GM18519 (cell line): ENCODE measurements around the gene OR5T2.
"Not testable (repeated sequence)": the region's sequence is repeated elsewhere in the genome, so short reads cannot be mapped to it uniquely, and the experiment has no call there.

ENCODE experiments used
- ATAC-seq: cut with Tn5 transposase; IDR thresholded peaks from one replicate; pipeline ENCODE4 v1.9.1; 2021; ENCODE audit warnings: mild to moderate bottlenecking, moderate library complexity; ENCODE audit not compliant: unreplicated experiment, low FRiP score

The OR5T2 gene

GRCh38 chr11:56234155-56234554, at the start of gene OR5T2:
OR5T2 (minus strand) TSS chr11:56234255; CDS start chr11:56233062, 1,193 bp downstream.
- ATAC-seq, result no peak

- ATAC-seq, result no peak
These were observed 39.8 kb upstream of the OR5T2 start, which contains the start of gene OR5T1 for GRCh38 chr11:56273854-56274253. OR5T1 (plus strand) TSS chr11:56274154; CDS start chr11:56275639, 1,485 bp downstream.

GRCh38 chr11:56271092-56271491, 37.0 kb upstream of the OR5T2 start:
- no peak for ATAC-seq

GRCh38 chr11:56251954-56252353, 17.9 kb upstream of the OR5T2 start, which contains the start of gene OR5T3:
OR5T3 (plus strand) TSS chr11:56252254; CDS start chr11:56252254, 0 bp downstream.
- no peak for ATAC-seq

GRCh38 chr11:56219735-56220134, 14.3 kb downstream of the OR5T2 start:
- ATAC-seq, result not testable (repeated sequence)

- ATAC-seq, result no peak
These were observed 19.5 kb downstream of the OR5T2 start for GRCh38 chr11:56214537-56214936.

GRCh38 chr11:56207790-56208189, 26.3 kb downstream of the OR5T2 start:
- ATAC-seq, result no peak

- ATAC-seq, result no peak
These were observed 36.7 kb downstream of the OR5T2 start for GRCh38 chr11:56197367-56197766.

- no peak for ATAC-seq
These were observed 37.4 kb downstream of the OR5T2 start for GRCh38 chr11:56196705-56197104.

GRCh38 chr11:56188602-56189001, 45.5 kb downstream of the OR5T2 start:
- no peak for ATAC-seq

- ATAC-seq, result no peak
These were observed 50.6 kb downstream of the OR5T2 start for GRCh38 chr11:56183459-56183858.
